HL-60 (cell line): Measurements from ENCODE around the gene REEP2.

Experiments used
- CTCF ChIP-seq: IDR thresholded peaks from one replicate; pipeline ENCODE4 v1.5.1; 2011; ENCODE audit warnings: low read length, control low read depth, inconsistent platforms; ENCODE audit not compliant: insufficient read depth
- GABPA ChIP-seq: IDR thresholded peaks from 2 replicates; pipeline ENCODE4 v1.6.1; 2012; ENCODE audit warnings: low read depth
- POLR2AphosphoS5 ChIP-seq: IDR thresholded peaks from 2 replicates; pipeline ENCODE4 v1.6.1; 2012; ENCODE audit warnings: low read depth
- SPI1 ChIP-seq: IDR thresholded peaks from 2 replicates; pipeline ENCODE4 v1.6.1; 2012; ENCODE audit warnings: low read depth, mild to moderate bottlenecking, borderline replicate concordance

- no peak for TF ChIP-seq CTCF
- no peak for TF ChIP-seq SPI1
- no peak for TF ChIP-seq POLR2AphosphoS5
- no peak for TF ChIP-seq GABPA
Measured at GRCh38 chr5:138495351-138495750, 56.5 kb downstream of the REEP2 start.
